ENCODE data around the gene TDRD12. TPM values are rescaled to one million over a fixed set of nuclear protein-coding genes. Genes with fewer than 3 reads are reported as not detected.

The TDRD12 gene
- total and polyA plus RNA-seq, 2 of the 13 experiments (the other 11 are each of a cell fraction or from before 2014, with no cell fraction given), result 0.03 to 0.40 TPM

DNA sequence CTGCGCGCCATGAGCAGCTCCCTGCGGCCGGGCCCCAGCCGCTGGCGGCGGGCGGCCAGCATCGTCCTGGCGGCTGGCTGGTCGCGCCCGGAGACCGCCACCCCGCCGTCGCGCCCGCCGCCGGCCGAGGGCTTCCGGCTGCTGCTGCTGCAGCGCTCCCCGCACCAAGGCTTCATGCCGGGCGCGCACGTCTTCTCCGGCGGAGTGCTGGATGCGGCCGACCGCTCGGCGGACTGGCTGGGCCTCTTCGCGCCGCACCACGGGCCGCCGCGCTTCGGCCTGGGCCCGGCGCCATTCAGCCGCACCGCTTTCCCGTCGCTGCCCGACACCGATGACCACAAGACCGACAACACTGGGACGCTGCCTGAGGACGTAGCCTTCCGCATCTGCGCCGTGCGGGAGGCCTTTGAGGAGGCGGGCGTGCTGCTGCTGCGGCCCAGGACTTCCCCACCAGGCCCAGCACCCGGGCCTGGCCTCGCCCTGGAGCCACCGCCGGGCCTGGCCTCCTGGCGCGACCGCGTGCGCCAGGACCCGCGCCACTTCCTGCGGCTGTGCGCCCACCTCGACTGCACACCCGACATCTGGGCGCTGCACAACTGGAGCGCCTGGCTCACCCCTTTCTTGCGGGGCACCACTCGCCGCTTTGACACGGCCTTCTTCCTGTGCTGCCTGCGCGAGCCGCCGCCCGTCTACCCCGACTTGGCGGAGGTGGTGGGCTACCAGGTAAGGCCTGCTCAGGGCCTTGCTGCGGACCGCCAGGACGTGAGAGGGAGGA lies 27.4 kb upstream of the TDRD12 start (continued):
- TF ChIP-seq, protein P1, sequence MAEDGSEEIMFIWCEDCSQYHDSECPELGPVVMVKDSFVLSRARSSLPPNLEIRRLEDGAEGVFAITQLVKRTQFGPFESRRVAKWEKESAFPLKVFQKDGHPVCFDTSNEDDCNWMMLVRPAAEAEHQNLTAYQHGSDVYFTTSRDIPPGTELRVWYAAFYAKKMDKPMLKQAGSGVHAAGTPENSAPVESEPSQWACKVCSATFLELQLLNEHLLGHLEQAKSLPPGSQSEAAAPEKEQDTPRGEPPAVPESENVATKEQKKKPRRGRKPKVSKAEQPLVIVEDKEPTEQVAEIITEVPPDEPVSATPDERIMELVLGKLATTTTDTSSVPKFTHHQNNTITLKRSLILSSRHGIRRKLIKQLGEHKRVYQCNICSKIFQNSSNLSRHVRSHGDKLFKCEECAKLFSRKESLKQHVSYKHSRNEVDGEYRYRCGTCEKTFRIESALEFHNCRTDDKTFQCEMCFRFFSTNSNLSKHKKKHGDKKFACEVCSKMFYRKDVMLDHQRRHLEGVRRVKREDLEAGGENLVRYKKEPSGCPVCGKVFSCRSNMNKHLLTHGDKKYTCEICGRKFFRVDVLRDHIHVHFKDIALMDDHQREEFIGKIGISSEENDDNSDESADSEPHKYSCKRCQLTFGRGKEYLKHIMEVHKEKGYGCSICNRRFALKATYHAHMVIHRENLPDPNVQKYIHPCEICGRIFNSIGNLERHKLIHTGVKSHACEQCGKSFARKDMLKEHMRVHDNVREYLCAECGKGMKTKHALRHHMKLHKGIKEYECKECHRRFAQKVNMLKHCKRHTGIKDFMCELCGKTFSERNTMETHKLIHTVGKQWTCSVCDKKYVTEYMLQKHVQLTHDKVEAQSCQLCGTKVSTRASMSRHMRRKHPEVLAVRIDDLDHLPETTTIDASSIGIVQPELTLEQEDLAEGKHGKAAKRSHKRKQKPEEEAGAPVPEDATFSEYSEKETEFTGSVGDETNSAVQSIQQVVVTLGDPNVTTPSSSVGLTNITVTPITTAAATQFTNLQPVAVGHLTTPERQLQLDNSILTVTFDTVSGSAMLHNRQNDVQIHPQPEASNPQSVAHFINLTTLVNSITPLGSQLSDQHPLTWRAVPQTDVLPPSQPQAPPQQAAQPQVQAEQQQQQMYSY (CRISPR knock-in tag; IDR thresholded peaks at IDR 0.05), result 0 out of 2 replicates have a peak, but pooled peaks have one; percentile 28
- no peak for TF ChIP-seq TSC22D2 (CRISPR knock-in tag; IDR thresholded peaks at IDR 0.05; ENCODE audit: borderline replicate concordance)
- TF ChIP-seq, protein P2, sequence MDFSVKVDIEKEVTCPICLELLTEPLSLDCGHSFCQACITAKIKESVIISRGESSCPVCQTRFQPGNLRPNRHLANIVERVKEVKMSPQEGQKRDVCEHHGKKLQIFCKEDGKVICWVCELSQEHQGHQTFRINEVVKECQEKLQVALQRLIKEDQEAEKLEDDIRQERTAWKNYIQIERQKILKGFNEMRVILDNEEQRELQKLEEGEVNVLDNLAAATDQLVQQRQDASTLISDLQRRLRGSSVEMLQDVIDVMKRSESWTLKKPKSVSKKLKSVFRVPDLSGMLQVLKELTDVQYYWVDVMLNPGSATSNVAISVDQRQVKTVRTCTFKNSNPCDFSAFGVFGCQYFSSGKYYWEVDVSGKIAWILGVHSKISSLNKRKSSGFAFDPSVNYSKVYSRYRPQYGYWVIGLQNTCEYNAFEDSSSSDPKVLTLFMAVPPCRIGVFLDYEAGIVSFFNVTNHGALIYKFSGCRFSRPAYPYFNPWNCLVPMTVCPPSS (IDR thresholded peaks at IDR 0.05), result no peak
- no peak for TF ChIP-seq NR2F2 (IDR thresholded peaks at IDR 0.05; ENCODE audit: borderline replicate concordance, low read depth)
- TF ChIP-seq TBX2 (CRISPR knock-in tag; IDR thresholded peaks at IDR 0.05; ENCODE audit: borderline replicate concordance), result peak; percentile 20; the same call in 1 of the 2 replicates
- no peak for TF ChIP-seq MTA1 (CRISPR knock-in tag; IDR thresholded peaks at IDR 0.05; ENCODE audit: borderline replicate concordance)
- TF ChIP-seq, protein P3, sequence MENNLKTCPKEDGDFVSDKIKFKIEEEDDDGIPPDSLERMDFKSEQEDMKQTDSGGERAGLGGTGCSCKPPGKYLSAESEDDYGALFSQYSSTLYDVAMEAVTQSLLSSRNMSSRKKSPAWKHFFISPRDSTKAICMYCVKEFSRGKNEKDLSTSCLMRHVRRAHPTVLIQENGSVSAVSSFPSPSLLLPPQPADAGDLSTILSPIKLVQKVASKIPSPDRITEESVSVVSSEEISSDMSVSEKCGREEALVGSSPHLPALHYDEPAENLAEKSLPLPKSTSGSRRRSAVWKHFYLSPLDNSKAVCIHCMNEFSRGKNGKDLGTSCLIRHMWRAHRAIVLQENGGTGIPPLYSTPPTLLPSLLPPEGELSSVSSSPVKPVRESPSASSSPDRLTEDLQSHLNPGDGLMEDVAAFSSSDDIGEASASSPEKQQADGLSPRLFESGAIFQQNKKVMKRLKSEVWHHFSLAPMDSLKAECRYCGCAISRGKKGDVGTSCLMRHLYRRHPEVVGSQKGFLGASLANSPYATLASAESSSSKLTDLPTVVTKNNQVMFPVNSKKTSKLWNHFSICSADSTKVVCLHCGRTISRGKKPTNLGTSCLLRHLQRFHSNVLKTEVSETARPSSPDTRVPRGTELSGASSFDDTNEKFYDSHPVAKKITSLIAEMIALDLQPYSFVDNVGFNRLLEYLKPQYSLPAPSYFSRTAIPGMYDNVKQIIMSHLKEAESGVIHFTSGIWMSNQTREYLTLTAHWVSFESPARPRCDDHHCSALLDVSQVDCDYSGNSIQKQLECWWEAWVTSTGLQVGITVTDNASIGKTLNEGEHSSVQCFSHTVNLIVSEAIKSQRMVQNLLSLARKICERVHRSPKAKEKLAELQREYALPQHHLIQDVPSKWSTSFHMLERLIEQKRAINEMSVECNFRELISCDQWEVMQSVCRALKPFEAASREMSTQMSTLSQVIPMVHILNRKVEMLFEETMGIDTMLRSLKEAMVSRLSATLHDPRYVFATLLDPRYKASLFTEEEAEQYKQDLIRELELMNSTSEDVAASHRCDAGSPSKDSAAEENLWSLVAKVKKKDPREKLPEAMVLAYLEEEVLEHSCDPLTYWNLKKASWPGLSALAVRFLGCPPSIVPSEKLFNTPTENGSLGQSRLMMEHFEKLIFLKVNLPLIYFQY (CRISPR knock-in tag; IDR thresholded peaks at IDR 0.05; ENCODE audit: borderline replicate concordance), result no peak
- TF ChIP-seq ZNF724P (CRISPR knock-in tag; IDR thresholded peaks at IDR 0.05; ENCODE audit: borderline replicate concordance), result no peak
- no peak for TF ChIP-seq XBP1 (CRISPR knock-in tag; IDR thresholded peaks at IDR 0.05)
- no peak for TF ChIP-seq MEIS1 (CRISPR knock-in tag; IDR thresholded peaks at IDR 0.05; ENCODE audit: borderline replicate concordance)
- no peak for TF ChIP-seq ZBTB20 (CRISPR knock-in tag; IDR thresholded peaks at IDR 0.05; ENCODE audit: borderline replicate concordance, low read depth)
- TF ChIP-seq ZNF841 (CRISPR knock-in tag; IDR thresholded peaks at IDR 0.05; ENCODE audit: borderline replicate concordance), result no peak
- TF ChIP-seq ZSCAN31 (CRISPR knock-in tag; IDR thresholded peaks at IDR 0.05; ENCODE audit: low read depth), result no peak
- TF ChIP-seq ZNF547 (CRISPR knock-in tag; IDR thresholded peaks at IDR 0.05), result 0 out of 2 replicates have a peak, but pooled peaks have one; percentile 23
- TF ChIP-seq, protein P4, sequence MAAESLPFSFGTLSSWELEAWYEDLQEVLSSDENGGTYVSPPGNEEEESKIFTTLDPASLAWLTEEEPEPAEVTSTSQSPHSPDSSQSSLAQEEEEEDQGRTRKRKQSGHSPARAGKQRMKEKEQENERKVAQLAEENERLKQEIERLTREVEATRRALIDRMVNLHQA (CRISPR knock-in tag; IDR thresholded peaks at IDR 0.05), result no peak
- TF ChIP-seq, protein P5, sequence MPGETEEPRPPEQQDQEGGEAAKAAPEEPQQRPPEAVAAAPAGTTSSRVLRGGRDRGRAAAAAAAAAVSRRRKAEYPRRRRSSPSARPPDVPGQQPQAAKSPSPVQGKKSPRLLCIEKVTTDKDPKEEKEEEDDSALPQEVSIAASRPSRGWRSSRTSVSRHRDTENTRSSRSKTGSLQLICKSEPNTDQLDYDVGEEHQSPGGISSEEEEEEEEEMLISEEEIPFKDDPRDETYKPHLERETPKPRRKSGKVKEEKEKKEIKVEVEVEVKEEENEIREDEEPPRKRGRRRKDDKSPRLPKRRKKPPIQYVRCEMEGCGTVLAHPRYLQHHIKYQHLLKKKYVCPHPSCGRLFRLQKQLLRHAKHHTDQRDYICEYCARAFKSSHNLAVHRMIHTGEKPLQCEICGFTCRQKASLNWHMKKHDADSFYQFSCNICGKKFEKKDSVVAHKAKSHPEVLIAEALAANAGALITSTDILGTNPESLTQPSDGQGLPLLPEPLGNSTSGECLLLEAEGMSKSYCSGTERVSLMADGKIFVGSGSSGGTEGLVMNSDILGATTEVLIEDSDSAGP (CRISPR knock-in tag; IDR thresholded peaks at IDR 0.05; ENCODE audit: borderline replicate concordance), result 0 out of 2 replicates have a peak, but pooled peaks have one; percentile 10
- TF ChIP-seq ZNF674 (CRISPR knock-in tag; IDR thresholded peaks at IDR 0.05; ENCODE audit: low read depth), result no peak

All from HepG2 (cell line).